Neural cell (in vitro differentiated cells): ENCODE results near the gene RIPPLY2. TPM values are rescaled to one million over a fixed set of nuclear protein-coding genes. Genes with fewer than 3 reads are reported as not detected.
A peak's percentile ranks its signal among the peaks of the same experiment; 100 is the strongest.
"Not testable (repeated sequence)": the region's sequence is repeated elsewhere in the genome, so short reads cannot be mapped to it uniquely, and the experiment has no call there.

Experiments used
- H2AFZ ChIP-seq: fragments of 200-600, 300-800 bp; sonication (generic), shearing (Covaris generic); 2 replicates; pipeline ENCODE4 v1.6.0; 2014; ENCODE audit warnings: low read depth, mild to moderate bottlenecking, antibody characterized with exemption, low read length, moderate library complexity
- H3F3A ChIP-seq: fragments of 200-600 bp; shearing (Covaris generic); 2 replicates; pipeline ENCODE4 v1.6.1; 2016; ENCODE audit warnings: mild to moderate bottlenecking, moderate library complexity, mixed read lengths, antibody characterized with exemption, low read length; ENCODE audit not compliant: insufficient read depth, poor library complexity, severe bottlenecking
- H3K27ac ChIP-seq: fragments of 200-600, 300-800 bp; sonication (generic), shearing (Covaris generic); 2 replicates; pipeline ENCODE4 v1.5.1; 2014; ENCODE audit warnings: mild to moderate bottlenecking, low read length, moderate library complexity
- H3K27me3 ChIP-seq: fragments of 300-800, 200-600 bp; sonication (generic), shearing (Covaris generic); 2 replicates; pipeline ENCODE4 v1.6.0; 2014; ENCODE audit warnings: mild to moderate bottlenecking, low read depth, low read length, moderate library complexity; ENCODE audit not compliant: insufficient read depth
- H3K36me3 ChIP-seq: fragments of 300-800, 200-600 bp; sonication (generic), shearing (Covaris generic); 2 replicates; pipeline ENCODE4 v1.5.1; 2014; ENCODE audit warnings: mild to moderate bottlenecking, antibody characterized with exemption, low read length, moderate library complexity; ENCODE audit not compliant: insufficient read depth
- H3K4me2 ChIP-seq: fragments of 300-800, 200-600 bp; sonication (generic), shearing (Covaris generic); 2 replicates; pipeline ENCODE4 v1.6.0; 2014; ENCODE audit warnings: mild to moderate bottlenecking, low read length
- H3K4me3 ChIP-seq: fragments of 300-800, 200-600 bp; sonication (generic), shearing (Covaris generic); 2 replicates; pipeline ENCODE4 v1.5.1; 2014; ENCODE audit warnings: mild to moderate bottlenecking, low read length, moderate library complexity
- H3K79me2 ChIP-seq: fragments of 200-600 bp; shearing (Covaris generic); replicated peaks from 2 replicates; pipeline ENCODE4 v1.6.0; 2014; ENCODE audit warnings: mild to moderate bottlenecking, low read length, moderate library complexity; ENCODE audit not compliant: insufficient read depth
- H3K9ac ChIP-seq: fragments of 300-800, 200-600 bp; sonication (generic), shearing (Covaris generic); 2 replicates; pipeline ENCODE4 v1.6.1; 2016; ENCODE audit warnings: mild to moderate bottlenecking, low read length, mixed read lengths
- H3K9me2 ChIP-seq: fragments of 200-600 bp; shearing (Covaris generic); 2 replicates; pipeline ENCODE4 v1.6.1; 2016; ENCODE audit warnings: mild to moderate bottlenecking, low read length, mixed read lengths; ENCODE audit not compliant: insufficient read depth
- H3K9me3 ChIP-seq: fragments of 200-600, 300-800 bp; sonication (generic), shearing (Covaris generic); 2 replicates; pipeline ENCODE4 v1.6.1; 2016; ENCODE audit warnings: mild to moderate bottlenecking, mixed run types, low read length, moderate library complexity, mixed read lengths
- H4K20me1 ChIP-seq: fragments of 200-600 bp; shearing (Covaris generic); 2 replicates; pipeline ENCODE4 v1.6.1; 2016; ENCODE audit warnings: mild to moderate bottlenecking, mixed run types; ENCODE audit not compliant: insufficient read depth
- EP300 ChIP-seq: fragments of 450-650 bp; conservative IDR thresholded peaks from 2 replicates; pipeline ENCODE4 v1.6.1; 2014; ENCODE audit warnings: antibody characterized with exemption, mild to moderate bottlenecking, moderate library complexity; ENCODE audit not compliant: poor library complexity, severe bottlenecking
- EZH2 ChIP-seq: fragments of 200-600, 300-800 bp; shearing (Covaris generic), sonication (generic); IDR thresholded peaks from 2 replicates; pipeline ENCODE4 v1.6.1; 2014; ENCODE audit warnings: antibody characterized with exemption, low read length, borderline replicate concordance, mild to moderate bottlenecking; ENCODE audit not compliant: insufficient read depth, poor library complexity, severe bottlenecking
- MXI1 ChIP-seq: fragments of 450-650 bp; conservative IDR thresholded peaks from 2 replicates; pipeline ENCODE4 v1.6.1; 2014; ENCODE audit warnings: antibody characterized with exemption, mild to moderate bottlenecking; ENCODE audit not compliant: poor library complexity, severe bottlenecking
- POLR2AphosphoS5 ChIP-seq: IDR thresholded peaks from 2 replicates; pipeline ENCODE4 v1.6.1; 2012
- RAD21 ChIP-seq: fragments of 450-650 bp; conservative IDR thresholded peaks from 2 replicates; pipeline ENCODE4 v1.6.1; 2014; ENCODE audit warnings: antibody characterized with exemption, mild to moderate bottlenecking, moderate library complexity
- SMC3 ChIP-seq: fragments of 450-650 bp; conservative IDR thresholded peaks from 2 replicates; pipeline ENCODE4 v1.6.1; 2014; ENCODE audit warnings: antibody characterized with exemption, mild to moderate bottlenecking, moderate library complexity; ENCODE audit not compliant: poor library complexity
- TAF1 ChIP-seq: IDR thresholded peaks from 2 replicates; pipeline ENCODE4 v1.6.1; 2012; ENCODE audit warnings: low read depth
- polyA minus RNA-seq: library from RNA; depleted of rRNA, polyadenylated mRNA; stranded (reverse); fragments of >200 nt; gene quantifications from 2 replicates; pipeline ENCODE4 v1.2.3, GENCODE V29; 2014
- polyA plus RNA-seq: library from polyadenylated mRNA; depleted of rRNA; stranded (reverse); fragments of >200 nt; gene quantifications from 2 replicates; pipeline ENCODE4 v1.2.3, GENCODE V29; 2014
- TF ChIP-seq, protein P1 (sequence below): IDR thresholded peaks from 2 replicates; pipeline ENCODE4 v1.6.1; 2012; ENCODE audit warnings: borderline replicate concordance
- TF ChIP-seq, protein P2 (sequence below): fragments of 450-650 bp; IDR thresholded peaks from 2 replicates; pipeline ENCODE4 v1.5.1; 2014; ENCODE audit warnings: antibody characterized with exemption, mild to moderate bottlenecking, moderate library complexity; ENCODE audit not compliant: poor library complexity, severe bottlenecking

Gene RIPPLY2, protein sequence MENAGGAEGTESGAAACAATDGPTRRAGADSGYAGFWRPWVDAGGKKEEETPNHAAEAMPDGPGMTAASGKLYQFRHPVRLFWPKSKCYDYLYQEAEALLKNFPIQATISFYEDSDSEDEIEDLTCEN
- polyA plus RNA-seq (3.5 and 5.0 TPM in 2 replicates), polyA minus RNA-seq (0.73 and 2.4 TPM in 2 replicates)

DNA sequence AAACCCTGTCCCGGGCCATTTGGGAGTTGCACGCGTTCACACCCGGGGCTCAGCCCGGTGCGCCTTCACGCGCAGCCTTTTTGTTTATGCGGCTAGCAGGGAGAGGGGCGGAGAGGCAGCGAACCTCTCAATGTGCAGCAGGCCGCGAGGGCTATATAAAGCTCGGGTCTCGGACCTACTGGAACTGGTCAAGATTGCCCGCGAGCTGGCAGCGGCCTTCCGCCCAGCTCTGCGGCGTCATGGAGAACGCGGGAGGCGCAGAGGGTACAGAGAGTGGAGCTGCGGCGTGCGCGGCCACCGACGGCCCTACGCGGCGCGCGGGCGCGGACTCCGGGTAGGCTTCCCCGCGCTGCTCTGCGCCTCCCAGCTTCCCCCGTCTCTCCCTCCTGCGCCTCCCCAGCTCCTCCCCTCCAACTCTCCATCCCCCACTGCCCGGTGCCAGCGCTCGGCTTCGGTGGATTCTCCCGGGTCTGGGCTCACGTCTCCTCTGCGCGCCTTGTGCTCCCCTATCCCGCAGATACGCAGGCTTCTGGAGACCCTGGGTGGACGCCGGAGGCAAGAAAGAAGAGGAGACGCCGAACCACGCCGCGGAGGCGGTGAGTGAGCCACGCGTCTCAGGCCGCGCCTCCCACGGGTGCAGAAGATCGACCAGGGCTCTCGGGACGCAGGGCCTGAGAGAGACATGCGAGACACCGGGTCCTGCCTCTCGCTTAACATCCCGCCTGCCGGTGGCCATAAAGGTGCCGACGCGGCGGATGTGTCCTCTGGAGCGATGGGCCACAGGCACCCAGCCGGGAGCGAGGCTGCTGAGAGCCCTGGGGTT is at the start of gene RIPPLY2:
RIPPLY2 (plus strand) TSS at position 183 of the 823 bp plus-strand sequence; CDS start at position 240, 57 bp downstream.
- H3K9me3 ChIP-seq = no peaks in the 10 kb centered on the region
- no peak within 1 kb of the TSS for H3K27ac ChIP-seq
- no peaks in the 10 kb centered on the region for H4K20me1 ChIP-seq
- peaks cover 3% of the 10 kb centered on the region for H3F3A ChIP-seq
- H3K4me3 ChIP-seq = peak within 1 kb of the TSS; percentile 75
- peak within 1 kb of the TSS; percentile 64 for H3K4me2 ChIP-seq
- H3K9ac ChIP-seq = peak within 1 kb of the TSS; percentile 54
- H3K36me3 ChIP-seq = no peaks in the 10 kb centered on the region
- H3K27me3 ChIP-seq = peaks cover 72% of the 10 kb centered on the region
- peak; percentile 30 for TF ChIP-seq RAD21
- TF ChIP-seq, protein P1, sequence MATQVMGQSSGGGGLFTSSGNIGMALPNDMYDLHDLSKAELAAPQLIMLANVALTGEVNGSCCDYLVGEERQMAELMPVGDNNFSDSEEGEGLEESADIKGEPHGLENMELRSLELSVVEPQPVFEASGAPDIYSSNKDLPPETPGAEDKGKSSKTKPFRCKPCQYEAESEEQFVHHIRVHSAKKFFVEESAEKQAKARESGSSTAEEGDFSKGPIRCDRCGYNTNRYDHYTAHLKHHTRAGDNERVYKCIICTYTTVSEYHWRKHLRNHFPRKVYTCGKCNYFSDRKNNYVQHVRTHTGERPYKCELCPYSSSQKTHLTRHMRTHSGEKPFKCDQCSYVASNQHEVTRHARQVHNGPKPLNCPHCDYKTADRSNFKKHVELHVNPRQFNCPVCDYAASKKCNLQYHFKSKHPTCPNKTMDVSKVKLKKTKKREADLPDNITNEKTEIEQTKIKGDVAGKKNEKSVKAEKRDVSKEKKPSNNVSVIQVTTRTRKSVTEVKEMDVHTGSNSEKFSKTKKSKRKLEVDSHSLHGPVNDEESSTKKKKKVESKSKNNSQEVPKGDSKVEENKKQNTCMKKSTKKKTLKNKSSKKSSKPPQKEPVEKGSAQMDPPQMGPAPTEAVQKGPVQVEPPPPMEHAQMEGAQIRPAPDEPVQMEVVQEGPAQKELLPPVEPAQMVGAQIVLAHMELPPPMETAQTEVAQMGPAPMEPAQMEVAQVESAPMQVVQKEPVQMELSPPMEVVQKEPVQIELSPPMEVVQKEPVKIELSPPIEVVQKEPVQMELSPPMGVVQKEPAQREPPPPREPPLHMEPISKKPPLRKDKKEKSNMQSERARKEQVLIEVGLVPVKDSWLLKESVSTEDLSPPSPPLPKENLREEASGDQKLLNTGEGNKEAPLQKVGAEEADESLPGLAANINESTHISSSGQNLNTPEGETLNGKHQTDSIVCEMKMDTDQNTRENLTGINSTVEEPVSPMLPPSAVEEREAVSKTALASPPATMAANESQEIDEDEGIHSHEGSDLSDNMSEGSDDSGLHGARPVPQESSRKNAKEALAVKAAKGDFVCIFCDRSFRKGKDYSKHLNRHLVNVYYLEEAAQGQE = no peak
- TF ChIP-seq TAF1 = no peak
- peak; percentile 2 for TF ChIP-seq POLR2AphosphoS5
- TF ChIP-seq MXI1 = peak; percentile 60
- H3K9me2 ChIP-seq = no peaks in the 10 kb centered on the region
- peak within 1 kb of the TSS; percentile 41 for H2AFZ ChIP-seq
- H3K79me2 ChIP-seq = no peaks in the 10 kb centered on the region

DNA sequence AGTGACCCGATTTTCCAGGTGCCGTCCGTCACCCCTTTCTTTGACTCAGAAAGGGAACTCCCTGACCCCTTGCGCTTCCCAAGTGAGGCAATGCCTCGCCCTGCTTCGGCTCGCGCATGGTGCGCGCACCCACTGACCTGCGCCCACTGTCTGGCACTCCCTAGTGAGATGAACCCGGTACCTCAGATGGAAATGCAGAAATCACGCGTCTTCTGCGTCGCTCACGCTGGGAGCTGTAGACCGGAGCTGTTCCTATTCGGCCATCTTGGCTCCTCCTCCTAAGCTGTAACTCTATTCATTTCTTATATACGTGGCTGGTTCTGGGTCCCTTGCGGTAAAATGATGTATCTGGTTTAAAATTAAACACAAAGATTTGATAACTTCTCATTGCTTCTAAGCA is 49.7 kb upstream of the RIPPLY2 start:
- not testable (repeated sequence) for H2AFZ ChIP-seq, H3K4me2 ChIP-seq

DNA sequence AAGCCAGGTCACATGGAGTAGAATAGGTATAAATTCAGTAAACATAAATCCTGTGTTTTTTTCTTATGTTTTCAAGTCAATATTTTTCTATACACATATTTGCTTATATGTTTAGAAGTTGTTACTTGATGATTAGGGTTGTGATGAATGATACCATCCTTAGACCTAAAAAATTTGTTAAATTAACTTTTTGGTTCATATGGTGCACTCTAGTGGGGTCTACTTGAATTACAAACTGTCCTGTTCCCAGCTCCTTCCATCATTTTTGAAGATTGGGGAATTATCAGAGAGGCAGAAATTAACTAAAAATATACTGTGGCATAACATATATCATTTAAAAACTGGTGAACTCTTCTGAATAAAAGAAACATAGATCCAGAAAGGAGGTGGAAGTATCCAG is 48.3 kb upstream of the RIPPLY2 start:
- Histone ChIP-seq H3K4me2 (no peak overlapping the region), H3K27ac (no peak overlapping the region), H3K79me2 (no peaks in the 10 kb centered on the region), H3K36me3 (no peaks in the 10 kb centered on the region), H3K4me3 (no peak overlapping the region), H2AFZ (no peak overlapping the region), H3F3A (no peaks in the 10 kb centered on the region), H3K9me2 (no peaks in the 10 kb centered on the region), H3K9ac (no peak overlapping the region), H3K9me3 (no peaks in the 10 kb centered on the region), H4K20me1 (no peaks in the 10 kb centered on the region), H3K27me3 (no peaks in the 10 kb centered on the region)
- TF ChIP-seq, protein P1 = no peak
- no peak for TF ChIP-seq SMC3
- TF ChIP-seq EZH2 = no peak
- no peak for TF ChIP-seq EP300
- no peak for TF ChIP-seq POLR2AphosphoS5
- TF ChIP-seq MXI1 = no peak
- no peak for TF ChIP-seq TAF1
- TF ChIP-seq, protein P2, sequence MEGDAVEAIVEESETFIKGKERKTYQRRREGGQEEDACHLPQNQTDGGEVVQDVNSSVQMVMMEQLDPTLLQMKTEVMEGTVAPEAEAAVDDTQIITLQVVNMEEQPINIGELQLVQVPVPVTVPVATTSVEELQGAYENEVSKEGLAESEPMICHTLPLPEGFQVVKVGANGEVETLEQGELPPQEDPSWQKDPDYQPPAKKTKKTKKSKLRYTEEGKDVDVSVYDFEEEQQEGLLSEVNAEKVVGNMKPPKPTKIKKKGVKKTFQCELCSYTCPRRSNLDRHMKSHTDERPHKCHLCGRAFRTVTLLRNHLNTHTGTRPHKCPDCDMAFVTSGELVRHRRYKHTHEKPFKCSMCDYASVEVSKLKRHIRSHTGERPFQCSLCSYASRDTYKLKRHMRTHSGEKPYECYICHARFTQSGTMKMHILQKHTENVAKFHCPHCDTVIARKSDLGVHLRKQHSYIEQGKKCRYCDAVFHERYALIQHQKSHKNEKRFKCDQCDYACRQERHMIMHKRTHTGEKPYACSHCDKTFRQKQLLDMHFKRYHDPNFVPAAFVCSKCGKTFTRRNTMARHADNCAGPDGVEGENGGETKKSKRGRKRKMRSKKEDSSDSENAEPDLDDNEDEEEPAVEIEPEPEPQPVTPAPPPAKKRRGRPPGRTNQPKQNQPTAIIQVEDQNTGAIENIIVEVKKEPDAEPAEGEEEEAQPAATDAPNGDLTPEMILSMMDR = no peak
- TF ChIP-seq RAD21 = no peak

More for the DNA sequence above, 49.7 kb upstream of the RIPPLY2 start:
- not testable (repeated sequence) for H3K36me3 ChIP-seq, H3K4me3 ChIP-seq, H3K27me3 ChIP-seq, H3K9me3 ChIP-seq, H3F3A ChIP-seq, H3K79me2 ChIP-seq, H3K9me2 ChIP-seq, H3K9ac ChIP-seq, H4K20me1 ChIP-seq, H3K27ac ChIP-seq
